Esophagus squamous epithelium (tissue), 5 donors: ENCODE results near the gene MAB21L4. TPM values are rescaled to one million over a fixed set of nuclear protein-coding genes. Genes with fewer than 3 reads are reported as not detected.

Source experiments
- DNase-seq: peaks from one replicate; lab custom pipeline; 2025; lab: John Stamatoyannopoulos, UW
- H3K27ac ChIP-seq, 4 donors: fragments of 200-600 bp; sonication (generic); one replicate each; pipeline ENCODE4 v1.5.1; 2016 to 2019; ENCODE audit warnings: mild to moderate bottlenecking in 1 of 4
- H3K27me3 ChIP-seq, 4 donors: fragments of 200-600 bp; sonication (generic); 1 replicate in 3 of 4; 2 replicates in 1 of 4; pipeline versions ENCODE4 v1.5.1 to v1.6.0; 2017 to 2021; ENCODE audit warnings: antibody characterized with exemption in 1 of 4
- H3K36me3 ChIP-seq, 3 donors: fragments of 200-600 bp; sonication (generic); one replicate each; pipeline ENCODE4 v1.5.1; 2016 to 2019
- H3K4me1 ChIP-seq, 3 donors: fragments of 200-600 bp; sonication (generic); one replicate each; pipeline ENCODE4 v1.5.1; 2017 to 2019
- H3K4me3 ChIP-seq, 4 donors: fragments of 200-600 bp; sonication (generic); 1 replicate in 3 of 4; 2 replicates in 1 of 4; pipeline ENCODE4 v1.5.1; 2016 to 2019; ENCODE audit warnings: mild to moderate bottlenecking in 2 of 4, moderate library complexity in 1 of 4
- H3K9me3 ChIP-seq, 3 donors: fragments of 200-600 bp; sonication (generic); one replicate each; pipeline ENCODE4 v1.5.1; 2016 to 2019
- CTCF ChIP-seq, 6 experiments: fragments of 450-650 bp in 4 of 6; fragments of 200-600 bp in 2 of 6; sonication (generic) in 2 of 6; IDR thresholded peaks; one replicate each; pipeline ENCODE4 v1.5.1; 2016 to 2019; ENCODE audit warnings: antibody characterized with exemption in 6 of 6, mild to moderate bottlenecking in 4 of 6, moderate library complexity in 4 of 6
- POLR2A ChIP-seq, 4 donors: fragments of 450-650 bp; IDR thresholded peaks; one replicate each; pipeline ENCODE4 v1.6.1; 2017; ENCODE audit warnings: antibody characterized with exemption in 4 of 4, mild to moderate bottlenecking in 4 of 4, moderate library complexity in 3 of 4
- WGBS, 2 donors: methylation state at CpG; one replicate each; pipeline ENCODE4 v1.1.5; 2018; 5-methylcytosine and 5-hydroxymethylcytosine counted together
- intact Hi-C: fragments of 100-400 bp; cut with DNase I; formaldehyde crosslinking; loops from one replicate; pipeline ENCODE4 v1.15.0; 2022
- total RNA-seq, 4 donors: library from RNA; depleted of rRNA; stranded (reverse); fragments of >200 nt; gene quantifications; one replicate each; pipeline ENCODE4 v1.1.0, GENCODE V29; 2016
- donor health status: DM: yes; HTN: yes; CAD: no.

Gene MAB21L4
- total RNA-seq, 4 donors from 2014 or later, result 105 to 440 (median 163) TPM

DNA sequence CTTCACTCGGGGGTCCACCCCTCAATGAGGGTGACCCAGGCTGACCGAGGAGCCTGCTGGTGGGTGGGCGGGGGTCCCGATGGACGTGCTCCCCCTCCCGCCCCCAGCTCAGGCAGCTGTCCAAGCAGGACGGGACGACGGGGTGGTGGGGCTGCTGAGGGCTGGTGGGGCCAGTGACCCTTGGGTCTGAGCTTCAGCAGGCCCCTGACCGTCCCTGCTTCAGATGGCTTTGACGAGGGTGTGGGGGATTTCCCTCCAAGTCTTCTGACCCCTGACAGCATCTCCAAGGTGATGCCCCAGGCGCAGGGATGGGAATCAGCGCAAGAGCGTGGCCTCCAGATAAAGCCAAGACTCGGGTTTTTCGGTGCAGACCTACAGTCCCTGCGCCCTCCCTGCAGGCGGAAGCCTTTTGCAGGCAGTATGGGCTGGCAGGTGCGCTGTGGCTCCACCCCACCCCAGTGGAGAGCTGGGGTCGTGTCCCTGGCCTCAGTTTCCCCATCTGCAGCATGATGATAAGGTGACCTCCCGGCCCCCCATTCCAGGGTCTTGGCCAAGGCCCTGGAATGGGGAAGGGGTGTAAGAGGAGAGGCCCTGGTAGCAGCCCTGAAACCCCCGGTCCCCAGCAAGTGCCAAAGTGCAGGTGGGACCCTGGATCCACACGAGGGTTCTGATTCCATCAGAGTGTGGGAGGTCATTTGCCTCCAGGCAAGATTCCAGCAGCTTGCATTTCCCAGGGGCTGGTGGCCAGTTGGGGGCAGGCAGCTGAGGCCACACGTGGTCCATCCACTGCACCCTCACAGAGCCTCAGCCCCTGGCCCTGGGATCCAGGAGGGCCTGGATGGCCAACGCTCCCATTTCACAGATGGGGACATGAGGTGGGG, 18.9 kb upstream of the MAB21L4 start:
- Histone ChIP-seq H3K4me3 (peak overlapping the region in 1 of 4 donors; percentile 24), H3K27me3 (peaks cover 0 to 43% (median 0%) of the 10 kb centered on the region in 4 donors), H3K27ac (no peak overlapping the region), H3K36me3 (no peaks in the 10 kb centered on the region), H3K4me1 (peaks cover 42 to 88% (median 44%) of the 10 kb centered on the region in 3 donors), H3K9me3 (no peaks in the 10 kb centered on the region)
- intact Hi-C loops, result no loop called here
- TF ChIP-seq POLR2A (IDR thresholded peaks at IDR 0.05) (no peak), CTCF (IDR thresholded peaks at IDR 0.05) (peak in 1 of 6 experiments; percentile 25)
- no CpG with 5 or more reads among the region's 25 CpGs for WGBS, 2 donors
- no peak for DNase-seq

DNA sequence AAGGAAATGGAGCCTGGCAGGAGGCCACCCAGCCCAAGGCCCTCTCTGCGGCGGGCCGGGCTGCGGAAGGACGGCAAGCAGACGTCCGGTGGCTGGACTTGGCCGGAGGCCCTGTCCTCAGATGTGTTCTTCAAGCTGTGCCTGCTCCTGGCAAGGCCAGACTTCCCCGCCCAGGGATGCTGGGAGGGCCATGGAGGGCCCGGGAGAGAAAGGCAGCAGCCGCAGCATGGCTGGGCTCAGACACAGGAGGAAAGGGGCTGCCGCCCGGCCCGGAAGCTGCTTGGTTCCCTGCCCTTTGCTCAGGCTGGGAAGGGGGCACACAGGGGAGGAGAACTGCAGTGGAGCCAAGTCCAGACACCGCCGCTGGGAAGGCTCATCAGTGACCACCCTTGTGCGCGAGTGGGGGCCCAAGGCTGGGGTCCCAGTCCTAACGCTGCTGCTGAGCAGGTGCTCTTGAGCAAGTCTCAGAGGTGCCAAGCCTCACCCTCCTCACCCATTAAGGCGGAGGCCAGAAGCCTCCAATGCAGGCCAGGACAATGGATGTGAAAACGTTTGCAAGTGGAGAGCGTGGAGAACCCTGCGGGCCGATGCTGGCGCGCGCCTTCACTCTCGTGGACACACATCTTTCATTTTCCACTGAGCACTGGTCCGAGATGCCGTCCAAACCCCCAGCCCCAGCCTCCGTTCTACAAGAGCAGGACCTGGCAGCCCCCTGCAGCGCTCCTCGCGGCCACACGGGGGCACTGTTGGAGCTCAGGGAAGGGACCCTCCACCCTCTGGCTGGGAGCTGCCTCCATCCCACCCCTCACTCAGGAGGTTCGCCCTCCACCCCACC, 18.1 kb upstream of the MAB21L4 start:
- TF ChIP-seq CTCF (IDR thresholded peaks at IDR 0.05), result peak; percentile 62 to 93 (median 79)
- no peak for TF ChIP-seq POLR2A (IDR thresholded peaks at IDR 0.05)
- no peak for DNase-seq
- intact Hi-C loops, result no loop called here
- Histone ChIP-seq H3K4me3 (peak overlapping the region in 1 of 4 donors; percentile 24), H3K4me1 (peaks cover 42 to 93% (median 44%) of the 10 kb centered on the region in 3 donors), H3K9me3 (no peaks in the 10 kb centered on the region), H3K27ac (peak overlapping the region; percentile 40 to 44 (median 44)), H3K27me3 (peaks cover 0 to 43% (median 0%) of the 10 kb centered on the region in 4 donors), H3K36me3 (no peaks in the 10 kb centered on the region)
- WGBS, 2 donors, result 39 to 40% methylated on average over 10 to 18 of the region's 36 CpGs

DNA sequence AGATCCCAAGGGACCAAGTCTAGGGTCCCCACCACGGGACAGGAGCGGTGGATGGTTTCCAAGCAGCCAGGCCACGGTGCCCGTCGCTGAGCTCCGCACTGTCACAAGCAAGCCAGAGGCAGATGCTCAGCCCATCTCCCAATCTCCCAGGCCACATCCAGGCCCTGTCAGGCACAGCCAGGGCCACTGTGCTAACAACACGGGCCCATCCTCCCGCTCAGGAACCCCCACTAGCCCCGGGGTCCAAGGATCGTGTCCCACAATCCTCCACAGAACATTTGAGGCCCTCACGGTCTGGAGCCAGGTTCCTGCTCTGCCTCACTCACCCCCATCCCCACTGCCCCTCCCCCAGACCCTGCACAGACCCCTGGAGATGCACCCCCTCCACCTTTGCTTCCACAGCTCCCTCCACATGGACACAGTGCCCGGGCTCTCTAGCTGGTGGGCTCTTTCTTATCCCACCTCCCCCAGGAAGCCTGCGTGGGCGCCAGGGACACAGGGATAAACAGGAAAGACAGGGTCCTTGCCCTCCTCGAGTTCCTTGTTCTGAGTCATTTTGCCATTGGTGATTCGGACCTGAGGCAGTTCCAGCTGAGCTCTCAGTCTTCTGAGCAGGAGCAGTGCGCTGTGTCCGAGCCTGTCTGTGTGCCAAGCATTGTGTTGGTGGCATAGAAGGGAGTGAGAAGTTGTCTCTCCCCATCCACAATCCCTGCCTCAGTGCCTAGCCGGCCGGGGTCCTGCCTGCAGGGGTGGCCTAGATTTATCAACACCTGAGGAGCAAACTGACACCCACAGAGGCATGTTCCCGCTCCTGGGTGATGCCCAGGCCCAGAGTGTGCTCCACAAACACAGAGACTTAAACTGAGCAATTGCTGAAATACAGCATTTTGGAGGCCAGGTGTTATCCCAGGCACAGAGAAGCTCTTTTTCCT, 17.2 kb upstream of the MAB21L4 start:
- H3K4me1 ChIP-seq, result peaks cover 38 to 87% (median 44%) of the 10 kb centered on the region in 3 donors
- no peaks in the 10 kb centered on the region for H3K36me3 ChIP-seq
- peaks cover 0 to 43% (median 0%) of the 10 kb centered on the region in 4 donors for H3K27me3 ChIP-seq
- DNase-seq, result no peak
- no peak overlapping the region for H3K4me3 ChIP-seq
- H3K27ac ChIP-seq, result peak overlapping the region; percentile 7 to 44 (median 42)
- no peak for TF ChIP-seq CTCF (IDR thresholded peaks at IDR 0.05)
- no peak for TF ChIP-seq POLR2A (IDR thresholded peaks at IDR 0.05)
- no peaks in the 10 kb centered on the region for H3K9me3 ChIP-seq
- 49 to 57% methylated on average over 3 to 11 of the region's 21 CpGs for WGBS, 2 donors
- intact Hi-C loops, result no loop called here

- Histone ChIP-seq H3K36me3 (no peaks in the 10 kb centered on the region), H3K4me3 (no peak overlapping the region), H3K9me3 (no peaks in the 10 kb centered on the region), H3K27ac (peak overlapping the region in 2 of 4 donors; percentile 18 to 27), H3K4me1 (peaks cover 27 to 80% (median 34%) of the 10 kb centered on the region in 3 donors), H3K27me3 (peaks cover 0 to 50% (median 0%) of the 10 kb centered on the region in 4 donors)
- intact Hi-C loops, result no loop called here
- TF ChIP-seq POLR2A (IDR thresholded peaks at IDR 0.05) (no peak), CTCF (IDR thresholded peaks at IDR 0.05) (no peak)
- no peak for DNase-seq
- WGBS, 2 donors, result 35 to 63% methylated on average over 19 to 20 of the region's 20 CpGs
Observed at GRCh38 chr2:240911641-240912265, 15.8 kb upstream of the MAB21L4 start.
